Kidney (tissue), 14 donors: ENCODE measurements around the gene MEGF8. TPM values are rescaled to one million over a fixed set of nuclear protein-coding genes. Genes with fewer than 3 reads are reported as not detected.

Experiments used
- DNase-seq, 5 donors: peaks; one replicate each; pipeline ENCODE4 v3.0.0-alpha.2; 2013 to 2020
- FAIRE-seq: peaks from 2 replicates; lab custom pipeline; 2012; peaks lifted over from hg19 to GRCh38; lab: Jason Lieb, UNC
- H3K27ac ChIP-seq, 2 donors: one replicate each; pipeline ENCODE4 v1.7.0; 2013; ENCODE audit warnings: low read depth in 2 of 2, low read length in 2 of 2, inconsistent platforms in 1 of 2
- H3K27me3 ChIP-seq: one replicate; pipeline ENCODE4 v1.7.1; 2013; ENCODE audit warnings: low read length, inconsistent platforms; ENCODE audit not compliant: control insufficient read depth, insufficient read depth
- H3K36me3 ChIP-seq, 3 donors: one replicate each; pipeline versions ENCODE4 v1.7.0 to v1.7.1; 2013; ENCODE audit warnings: low read length in 3 of 3, control low read depth in 1 of 3, inconsistent platforms in 1 of 3; ENCODE audit not compliant: insufficient read depth in 3 of 3, control insufficient read depth in 2 of 3
- H3K4me1 ChIP-seq, 3 donors: one replicate each; pipeline versions ENCODE4 v1.7.0 to v1.7.1; 2013; ENCODE audit warnings: low read length in 3 of 3, inconsistent platforms in 1 of 3, low read depth in 1 of 3; ENCODE audit not compliant: control insufficient read depth in 2 of 3, insufficient read depth in 2 of 3
- H3K4me3 ChIP-seq, 3 donors: one replicate each; pipeline versions ENCODE4 v1.7.0 to v1.8.1; 2013; ENCODE audit warnings: low read length in 3 of 3, control low read depth in 1 of 3, inconsistent platforms in 1 of 3
- H3K9ac ChIP-seq, 3 donors: one replicate each; pipeline versions ENCODE4 v1.7.0 to v1.7.1; 2013; ENCODE audit warnings: low read length in 3 of 3, control low read depth in 1 of 3, inconsistent platforms in 1 of 3
- H3K9me3 ChIP-seq, 3 donors: one replicate each; pipeline versions ENCODE4 v1.7.0 to v1.7.1; 2013; ENCODE audit warnings: low read length in 3 of 3, control low read depth in 1 of 3, inconsistent platforms in 1 of 3; ENCODE audit not compliant: control insufficient read depth in 2 of 3, insufficient read depth in 1 of 3
- CTCF ChIP-seq: IDR thresholded peaks from 3 replicates; pipeline ENCODE4 v1.5.1; 2012; ENCODE audit warnings: mild to moderate bottlenecking, moderate library complexity, borderline replicate concordance; ENCODE audit not compliant: insufficient read depth; ENCODE audit errors: extremely low read depth
- intact Hi-C: fragments of 100-400 bp; cut with DNase I; formaldehyde crosslinking; loops from one replicate; pipeline ENCODE4 v1.11.1; 2022
- polyA plus RNA-seq: library from polyadenylated mRNA; stranded (reverse); fragments of 350-450 nt; fragmentation: Illumina TruSeq; extraction: RNeasy Lipid Tissue Mini Kit (QIAGEN cat#74804); gene quantifications from one replicate; pipeline ENCODE4 v1.2.3, GENCODE V29; 2014; ENCODE audit warnings: low read depth, low replicate concordance; ENCODE audit not compliant: insufficient read depth
- total RNA-seq: library from RNA; stranded (reverse); fragmentation: NEBNext Ultra II Directional; extraction: Animal tissue kit (Norgen Biotek cat#: 25700); gene quantifications from one replicate; pipeline ENCODE4 v1.2.1, GENCODE V29; 2021
- donor health status: control.
- donor health status: control.
- donor health status: control.
- donor health status: control.
- donor health status: control.
- donor health status: DM: yes; HTN: yes; CAD: no.
- donor health status: Normal renal cell carcinoma (clear cell type).

MEGF8 gene
- total and polyA plus RNA-seq, 2 donors from 2014 or later, result 8.7 to 31.6 TPM

GRCh38 chr19:42362891-42363440, 37.5 kb downstream of the MEGF8 start:
- intact Hi-C loops, result no loop called here
- no peaks in the 10 kb centered on the region for H3K27me3 ChIP-seq
- TF ChIP-seq CTCF, result no peak
- H3K9ac ChIP-seq, result no peak overlapping the region
- FAIRE-seq (no peak), DNase-seq (no peak)
- no peak overlapping the region for H3K4me3 ChIP-seq
- peaks cover 5 to 11% (median 7%) of the 10 kb centered on the region in 3 donors for H3K36me3 ChIP-seq
- peaks cover 0 to 11% (median 0%) of the 10 kb centered on the region in 3 donors for H3K9me3 ChIP-seq
- H3K27ac ChIP-seq, result no peak overlapping the region
- H3K4me1 ChIP-seq, result no peaks in the 10 kb centered on the region

GRCh38 chr19:42363614-42364346, 38.3 kb downstream of the MEGF8 start:
- Histone ChIP-seq H3K4me3 (no peak overlapping the region), H3K4me1 (no peaks in the 10 kb centered on the region), H3K9me3 (peaks cover 0 to 11% (median 0%) of the 10 kb centered on the region in 3 donors), H3K36me3 (peaks cover 5 to 11% (median 7%) of the 10 kb centered on the region in 3 donors), H3K27ac (no peak overlapping the region), H3K9ac (no peak overlapping the region), H3K27me3 (no peaks in the 10 kb centered on the region)
- no peak for TF ChIP-seq CTCF
- DNase-seq (no peak), FAIRE-seq (no peak)
- intact Hi-C loops, result no loop called here

GRCh38 chr19:42366673-42367072, 41.2 kb downstream of the MEGF8 start:
- H3K4me1 ChIP-seq, result no peaks in the 10 kb centered on the region
- FAIRE-seq (no peak), DNase-seq (no peak)
- H3K27ac ChIP-seq, result no peak overlapping the region
- H3K9ac ChIP-seq, result no peak overlapping the region
- H3K36me3 ChIP-seq, result peaks cover 5 to 11% (median 7%) of the 10 kb centered on the region in 3 donors
- no peaks in the 10 kb centered on the region for H3K27me3 ChIP-seq
- intact Hi-C loops, result no loop called here
- peaks cover 0 to 11% (median 0%) of the 10 kb centered on the region in 3 donors for H3K9me3 ChIP-seq
- H3K4me3 ChIP-seq, result no peak overlapping the region
- no peak for TF ChIP-seq CTCF
